IMR-90 (cell line): ENCODE results near the gene SURF6.

ENCODE experiments used
- CEBPB ChIP-seq: IDR thresholded peaks from 2 replicates; pipeline ENCODE4 v1.6.1; 2012; ENCODE audit warnings: low read depth, low read length, improper control_type of control experiment
- CTCF ChIP-seq: conservative IDR thresholded peaks from 2 replicates; pipeline ENCODE4 v1.5.1; 2012; ENCODE audit warnings: mild to moderate bottlenecking, low read depth, low read length, improper control_type of control experiment
- FOS ChIP-seq: fragments of 150-350 bp; IDR thresholded peaks from 2 replicates; pipeline ENCODE4 v1.6.1; 2016; ENCODE audit warnings: low read depth, low read length
- MAFK ChIP-seq: IDR thresholded peaks from 2 replicates; pipeline ENCODE4 v1.6.1; 2012; ENCODE audit warnings: low read depth, low read length, improper control_type of control experiment
- MXI1 ChIP-seq: IDR thresholded peaks from 2 replicates; pipeline ENCODE4 v1.6.1; 2012; ENCODE audit warnings: low read depth, mild to moderate bottlenecking, low read length, moderate library complexity, borderline replicate concordance
- POLR2A ChIP-seq: IDR thresholded peaks from 2 replicates; pipeline ENCODE4 v1.6.1; 2012; ENCODE audit warnings: mild to moderate bottlenecking, low read depth, low read length
- RAD21 ChIP-seq: IDR thresholded peaks from 2 replicates; pipeline ENCODE4 v1.6.1; 2012; ENCODE audit warnings: low read length, improper control_type of control experiment
- RCOR1 ChIP-seq: IDR thresholded peaks from 2 replicates; pipeline ENCODE4 v1.6.1; 2012; ENCODE audit warnings: mild to moderate bottlenecking, low read length, improper control_type of control experiment; ENCODE audit not compliant: insufficient replicate concordance
- SMC3 ChIP-seq: fragments of 150-350 bp; IDR thresholded peaks from 2 replicates; pipeline ENCODE4 v1.6.1; 2016; ENCODE audit warnings: low read depth, mild to moderate bottlenecking, antibody characterized with exemption, low read length, moderate library complexity

- TF ChIP-seq CTCF: no peak
- no peak for TF ChIP-seq CEBPB
- TF ChIP-seq POLR2A: no peak
- TF ChIP-seq MXI1: no peak
- TF ChIP-seq RAD21: no peak
- TF ChIP-seq RCOR1: no peak
- no peak for TF ChIP-seq SMC3
- no peak for TF ChIP-seq FOS
- no peak for TF ChIP-seq MAFK
Measured at GRCh38 chr9:133348718-133349573, 13.0 kb upstream of the SURF6 start.
